Kidney (tissue), 14 donors: ENCODE measurements around the gene IMMP1L. TPM values are rescaled to one million over a fixed set of nuclear protein-coding genes. Genes with fewer than 3 reads are reported as not detected.
A peak's percentile ranks its signal among the peaks of the same experiment; 100 is the strongest.
"Not testable (repeated sequence)": the region's sequence is repeated elsewhere in the genome, so short reads cannot be mapped to it uniquely, and the experiment has no call there.

ENCODE experiments used
- DNase-seq, 5 donors: peaks; one replicate each; pipeline ENCODE4 v3.0.0-alpha.2; 2013 to 2020
- FAIRE-seq: peaks from 2 replicates; lab custom pipeline; 2012; peaks lifted over from hg19 to GRCh38; lab: Jason Lieb, UNC
- H3K27ac ChIP-seq, 2 donors: one replicate each; pipeline ENCODE4 v1.7.0; 2013; ENCODE audit warnings: low read depth in 2 of 2, low read length in 2 of 2, inconsistent platforms in 1 of 2
- H3K27me3 ChIP-seq: one replicate; pipeline ENCODE4 v1.7.1; 2013; ENCODE audit warnings: low read length, inconsistent platforms; ENCODE audit not compliant: control insufficient read depth, insufficient read depth
- H3K36me3 ChIP-seq, 3 donors: one replicate each; pipeline versions ENCODE4 v1.7.0 to v1.7.1; 2013; ENCODE audit warnings: low read length in 3 of 3, control low read depth in 1 of 3, inconsistent platforms in 1 of 3; ENCODE audit not compliant: insufficient read depth in 3 of 3, control insufficient read depth in 2 of 3
- H3K4me1 ChIP-seq, 3 donors: one replicate each; pipeline versions ENCODE4 v1.7.0 to v1.7.1; 2013; ENCODE audit warnings: low read length in 3 of 3, inconsistent platforms in 1 of 3, low read depth in 1 of 3; ENCODE audit not compliant: control insufficient read depth in 2 of 3, insufficient read depth in 2 of 3
- H3K4me3 ChIP-seq, 3 donors: one replicate each; pipeline versions ENCODE4 v1.7.0 to v1.8.1; 2013; ENCODE audit warnings: low read length in 3 of 3, control low read depth in 1 of 3, inconsistent platforms in 1 of 3
- H3K9ac ChIP-seq, 3 donors: one replicate each; pipeline versions ENCODE4 v1.7.0 to v1.7.1; 2013; ENCODE audit warnings: low read length in 3 of 3, control low read depth in 1 of 3, inconsistent platforms in 1 of 3
- H3K9me3 ChIP-seq, 3 donors: one replicate each; pipeline versions ENCODE4 v1.7.0 to v1.7.1; 2013; ENCODE audit warnings: low read length in 3 of 3, control low read depth in 1 of 3, inconsistent platforms in 1 of 3; ENCODE audit not compliant: control insufficient read depth in 2 of 3, insufficient read depth in 1 of 3
- CTCF ChIP-seq: IDR thresholded peaks from 3 replicates; pipeline ENCODE4 v1.5.1; 2012; ENCODE audit warnings: mild to moderate bottlenecking, moderate library complexity, borderline replicate concordance; ENCODE audit not compliant: insufficient read depth; ENCODE audit errors: extremely low read depth
- intact Hi-C: fragments of 100-400 bp; cut with DNase I; formaldehyde crosslinking; loops from one replicate; pipeline ENCODE4 v1.11.1; 2022
- polyA plus RNA-seq: library from polyadenylated mRNA; stranded (reverse); fragments of 350-450 nt; fragmentation: Illumina TruSeq; extraction: RNeasy Lipid Tissue Mini Kit (QIAGEN cat#74804); gene quantifications from one replicate; pipeline ENCODE4 v1.2.3, GENCODE V29; 2014; ENCODE audit warnings: low read depth, low replicate concordance; ENCODE audit not compliant: insufficient read depth
- total RNA-seq: library from RNA; stranded (reverse); fragmentation: NEBNext Ultra II Directional; extraction: Animal tissue kit (Norgen Biotek cat#: 25700); gene quantifications from one replicate; pipeline ENCODE4 v1.2.1, GENCODE V29; 2021
- donor health status: control.
- donor health status: control.
- donor health status: control.
- donor health status: control.
- donor health status: control.
- donor health status: DM: yes; HTN: yes; CAD: no.
- donor health status: Normal renal cell carcinoma (clear cell type).

The IMMP1L gene
- total and polyA plus RNA-seq, 2 donors from 2014 or later: 23.8 to 127 TPM

- peak overlapping the region; percentile 63 to 91 for H3K27ac ChIP-seq
- DNase-seq (peak in 1 of 5 donors; percentile 13), FAIRE-seq (no peak)
- intact Hi-C loops: no loop called here
- H3K36me3 ChIP-seq: no peaks in the 10 kb centered on the region
- peak overlapping the region; percentile 96 to 99 (median 98) for H3K4me3 ChIP-seq
- H3K9ac ChIP-seq: peak overlapping the region; percentile 20 to 98 (median 95)
- peaks cover 0 to 2% (median 0%) of the 10 kb centered on the region in 3 donors for H3K4me1 ChIP-seq
- H3K27me3 ChIP-seq: no peaks in the 10 kb centered on the region
- H3K9me3 ChIP-seq: no peaks in the 10 kb centered on the region
- no peak for TF ChIP-seq CTCF
Observed at GRCh38 chr11:31509051-31509428, 382 bp downstream of the IMMP1L start.

- intact Hi-C loops: no loop called here
- TF ChIP-seq CTCF: no peak
- no peak for FAIRE-seq
Observed at GRCh38 chr11:31500560-31500959, 8.9 kb downstream of the IMMP1L start.

GRCh38 chr11:31499576-31500178, 9.7 kb downstream of the IMMP1L start:
- Histone ChIP-seq H3K27ac (no peak overlapping the region), H3K27me3 (no peaks in the 10 kb centered on the region), H3K9ac (no peak overlapping the region), H3K4me1 (no peaks in the 10 kb centered on the region), H3K36me3 (no peaks in the 10 kb centered on the region), H3K4me3 (no peak overlapping the region), H3K9me3 (no peaks in the 10 kb centered on the region)
- FAIRE-seq: no peak
- intact Hi-C loops: no loop called here
- DNase-seq: no peak
- no peak for TF ChIP-seq CTCF

More at GRCh38 chr11:31500560-31500959, 8.9 kb downstream of the IMMP1L start:
- Histone ChIP-seq H3K27me3 (no peaks in the 10 kb centered on the region), H3K9me3 (no peaks in the 10 kb centered on the region), H3K27ac (no peak overlapping the region), H3K4me1 (no peaks in the 10 kb centered on the region), H3K9ac (no peak overlapping the region), H3K36me3 (no peaks in the 10 kb centered on the region), H3K4me3 (no peak overlapping the region)
- DNase-seq: peak in 1 of 5 donors; percentile 23

- H3K4me3 ChIP-seq, H3K27ac ChIP-seq, DNase-seq, intact Hi-C loops, H3K36me3 ChIP-seq, H3K9ac ChIP-seq, H3K4me1 ChIP-seq, H3K9me3 ChIP-seq, FAIRE-seq, H3K27me3 ChIP-seq: not testable (repeated sequence)
Observed at GRCh38 chr11:31493762-31494161, 15.7 kb downstream of the IMMP1L start.
